HepG2 (cell line): Measurements from ENCODE around the gene NDRG2. TPM values are rescaled to one million over a fixed set of nuclear protein-coding genes. Genes with fewer than 3 reads are reported as not detected.

Experiments used
- ASH2L ChIP-seq: fragments of 300-600, 200-600 bp; sonication (generic); IDR thresholded peaks from 2 replicates; pipeline ENCODE4 v1.7.0; 2017; ENCODE audit warnings: low read depth, mild to moderate bottlenecking, moderate library complexity, mixed read lengths, low read length; ENCODE audit not compliant: insufficient read length
- FOXK1 ChIP-seq: sonication (generic); formaldehyde crosslinking; IDR thresholded peaks from 2 replicates; pipeline ENCODE4 v1.4.0; 2020; ENCODE audit warnings: low read depth, missing genetic modification reagents, borderline replicate concordance
- GATAD1 ChIP-seq: IDR thresholded peaks from 2 replicates; pipeline ENCODE4 v1.6.1; 2016; ENCODE audit warnings: missing genetic modification reagents, missing compliant biosample characterization
- GTF3A ChIP-seq: sonication (generic); formaldehyde crosslinking; conservative IDR thresholded peaks from 2 replicates; pipeline ENCODE4 v1.4.0; 2020; ENCODE audit warnings: mild to moderate bottlenecking, missing genetic modification reagents
- ISX ChIP-seq: sonication (generic); formaldehyde crosslinking; conservative IDR thresholded peaks from 2 replicates; pipeline ENCODE4 v1.5.0; 2020; ENCODE audit warnings: missing genetic modification reagents
- KLF16 ChIP-seq, 2 experiments: sonication (generic) in 1 of 2; formaldehyde crosslinking in 1 of 2; IDR thresholded peaks; 2 replicates each; pipeline versions ENCODE4 v1.6.1 to v1.8.0; 2016 to 2023; ENCODE audit warnings: missing genetic modification reagents in 2 of 2, missing compliant biosample characterization in 1 of 2
- KMT2A ChIP-seq: sonication (generic); formaldehyde crosslinking; IDR thresholded peaks from 2 replicates; pipeline ENCODE4 v1.4.0; 2020; ENCODE audit warnings: missing genetic modification reagents
- NFIC ChIP-seq: IDR thresholded peaks from 2 replicates; pipeline ENCODE4 v1.6.1; 2012; ENCODE audit warnings: mild to moderate bottlenecking, low read length, inconsistent platforms
- POLR2AphosphoS5 ChIP-seq: IDR thresholded peaks from 2 replicates; pipeline ENCODE4 v1.6.1; 2012; ENCODE audit warnings: low read depth, low read length
- RELA ChIP-seq: sonication (generic); formaldehyde crosslinking; IDR thresholded peaks from 2 replicates; pipeline ENCODE4 v1.4.0; 2020; ENCODE audit warnings: missing genetic modification reagents
- SMYD3 ChIP-seq: sonication (generic); formaldehyde crosslinking; IDR thresholded peaks from 2 replicates; pipeline ENCODE4 v1.8.1; 2023; ENCODE audit warnings: mild to moderate bottlenecking, missing genetic modification reagents
- SNRNP70 ChIP-seq: fragments of 200-400 bp; formaldehyde crosslinking; IDR thresholded peaks from 2 replicates; pipeline ENCODE4 v1.6.1; 2017; ENCODE audit warnings: mild to moderate bottlenecking, low read depth, low read length, moderate library complexity
- SRSF9 ChIP-seq: fragments of 200-400 bp; formaldehyde crosslinking; IDR thresholded peaks from 2 replicates; pipeline ENCODE4 v1.6.1; 2018; ENCODE audit warnings: borderline replicate concordance, mild to moderate bottlenecking, low read depth, low read length; ENCODE audit not compliant: insufficient read depth, poor library complexity, severe bottlenecking
- ZBTB7A ChIP-seq: sonication (generic); formaldehyde crosslinking; IDR thresholded peaks from 2 replicates; pipeline ENCODE4 v1.8.0; 2022; ENCODE audit warnings: mild to moderate bottlenecking, missing genetic modification reagents
- ZBTB8A ChIP-seq: sonication (generic); formaldehyde crosslinking; IDR thresholded peaks from 2 replicates; pipeline ENCODE4 v1.4.0; 2020; ENCODE audit warnings: mild to moderate bottlenecking, low read depth, missing genetic modification reagents, borderline replicate concordance
- ZFP41 ChIP-seq: sonication (generic); formaldehyde crosslinking; IDR thresholded peaks from 2 replicates; pipeline ENCODE4 v1.4.0; 2020; ENCODE audit warnings: mild to moderate bottlenecking, missing genetic modification reagents, borderline replicate concordance
- ZNF230 ChIP-seq: sonication (generic); formaldehyde crosslinking; IDR thresholded peaks from 2 replicates; pipeline ENCODE4 v1.4.0; 2020; ENCODE audit warnings: mild to moderate bottlenecking, missing genetic modification reagents
- ZNF234 ChIP-seq: sonication (generic); formaldehyde crosslinking; conservative IDR thresholded peaks from 2 replicates; pipeline ENCODE4 v1.5.1; 2020; ENCODE audit warnings: mild to moderate bottlenecking, missing genetic modification reagents
- ZNF326 ChIP-seq: sonication (generic); formaldehyde crosslinking; IDR thresholded peaks from 2 replicates; pipeline ENCODE4 v1.4.0; 2020; ENCODE audit warnings: missing genetic modification reagents, borderline replicate concordance
- ZNF34 ChIP-seq: sonication (generic); formaldehyde crosslinking; IDR thresholded peaks from 2 replicates; pipeline ENCODE4 v1.4.0; 2020; ENCODE audit warnings: mild to moderate bottlenecking, missing genetic modification reagents, borderline replicate concordance
- ZNF350 ChIP-seq: sonication (generic); formaldehyde crosslinking; IDR thresholded peaks from 2 replicates; pipeline ENCODE4 v1.4.0; 2020; ENCODE audit warnings: mild to moderate bottlenecking, low read depth, missing genetic modification reagents, borderline replicate concordance
- ZNF460 ChIP-seq: sonication (generic); formaldehyde crosslinking; IDR thresholded peaks from 2 replicates; pipeline ENCODE4 v1.5.1; 2020; ENCODE audit warnings: missing genetic modification reagents, mild to moderate bottlenecking, borderline replicate concordance
- ZNF674 ChIP-seq: sonication (generic); formaldehyde crosslinking; IDR thresholded peaks from 2 replicates; pipeline ENCODE4 v1.5.0; 2020; ENCODE audit warnings: low read depth, mild to moderate bottlenecking, missing genetic modification reagents
- ZNF780A ChIP-seq: sonication (generic); formaldehyde crosslinking; IDR thresholded peaks from 2 replicates; pipeline ENCODE4 v1.8.0; 2022; ENCODE audit warnings: mild to moderate bottlenecking, missing genetic modification reagents, moderate library complexity
- ZNF83 ChIP-seq: sonication (generic); formaldehyde crosslinking; IDR thresholded peaks from 2 replicates; pipeline ENCODE4 v1.4.0; 2020; ENCODE audit warnings: missing genetic modification reagents, mild to moderate bottlenecking, borderline replicate concordance
- ZSCAN29 ChIP-seq: sonication (generic); formaldehyde crosslinking; conservative IDR thresholded peaks from 2 replicates; pipeline ENCODE4 v1.4.0; 2020; ENCODE audit warnings: mild to moderate bottlenecking, missing genetic modification reagents
- polyA plus RNA-seq, 8 experiments: library from polyadenylated mRNA; depleted of rRNA in 3 of 8; stranded (reverse) in 7 of 8; unstranded in 1 of 8; fragments of >200 nt; fragmentation: Illumina TruSeq in 4 of 8; extraction: Trizol in 4 of 8; gene quantifications; 2 replicates each; pipeline versions ENCODE4 v1.2.1 to v1.2.3, GENCODE V29; 2011 to 2016; ENCODE audit warnings: low read depth in 4 of 8, missing spikeins in 1 of 8, mixed read lengths in 1 of 8; ENCODE audit not compliant: insufficient read depth in 1 of 8
- total RNA-seq, 5 experiments: library from RNA; depleted of rRNA; stranded (reverse); fragments of >200 nt; fragmentation: Illumina TruSeq; extraction: Trizol; gene quantifications; 2 replicates each; pipeline ENCODE4 v1.2.3, GENCODE V29; 2016; ENCODE audit warnings: low read depth in 1 of 5
- TF ChIP-seq, protein P1 (sequence below): sonication (generic); formaldehyde crosslinking; IDR thresholded peaks from 2 replicates; pipeline ENCODE4 v1.4.0; 2020; ENCODE audit warnings: missing genetic modification reagents, mild to moderate bottlenecking, borderline replicate concordance
- TF ChIP-seq, protein P2 (sequence below): IDR thresholded peaks from 2 replicates; pipeline ENCODE4 v1.6.1; 2016; ENCODE audit warnings: control low read depth

Gene NDRG2
- total and polyA plus RNA-seq, 2 of the 13 experiments (the other 11 are each of a cell fraction or from before 2014, with no cell fraction given), result 27.2 to 189 TPM

- TF ChIP-seq SRSF9 (no peak), ZNF230 (no peak), ZNF34 (no peak), ZNF780A (0 out of 2 replicates have a peak, but pooled peaks have one; percentile 66), KLF16 (CRISPR knock-in tag; IDR thresholded peaks at IDR 0.05) (peak in 1 of 2 experiments; percentile 73; a peak in 1 of 4 replicates), ZNF326 (no peak), RELA (CRISPR knock-in tag) (no peak), POLR2AphosphoS5 (peak; percentile 73), ISX (CRISPR knock-in tag) (peak; percentile 56; the same call in 1 of the 2 replicates), FOXK1 (CRISPR knock-in tag) (peak; percentile 49; the same call in 1 of the 2 replicates), ZNF234 (no peak; the same call in 1 of the 2 replicates), GATAD1 (CRISPR knock-in tag) (0 out of 2 replicates have a peak, but pooled peaks have one; percentile 35), ZNF83 (0 out of 2 replicates have a peak, but pooled peaks have one; percentile 22), SNRNP70 (no peak), ZSCAN29 (CRISPR knock-in tag) (no peak), SMYD3 (CRISPR knock-in tag) (no peak), ZNF674 (CRISPR knock-in tag) (no peak), NFIC (peak; percentile 60; the same call in 1 of the 2 replicates), KMT2A (CRISPR knock-in tag) (no peak; the same call in 1 of the 2 replicates), GTF3A (no peak), ZFP41 (no peak; the same call in 1 of the 2 replicates), ZBTB7A (CRISPR knock-in tag) (peak; percentile 75), ZNF350 (CRISPR knock-in tag) (0 out of 2 replicates have a peak, but pooled peaks have one; percentile 14), ZBTB8A (no peak), ASH2L (no peak), ZNF460 (CRISPR knock-in tag) (no peak)
- TF ChIP-seq, protein P1, sequence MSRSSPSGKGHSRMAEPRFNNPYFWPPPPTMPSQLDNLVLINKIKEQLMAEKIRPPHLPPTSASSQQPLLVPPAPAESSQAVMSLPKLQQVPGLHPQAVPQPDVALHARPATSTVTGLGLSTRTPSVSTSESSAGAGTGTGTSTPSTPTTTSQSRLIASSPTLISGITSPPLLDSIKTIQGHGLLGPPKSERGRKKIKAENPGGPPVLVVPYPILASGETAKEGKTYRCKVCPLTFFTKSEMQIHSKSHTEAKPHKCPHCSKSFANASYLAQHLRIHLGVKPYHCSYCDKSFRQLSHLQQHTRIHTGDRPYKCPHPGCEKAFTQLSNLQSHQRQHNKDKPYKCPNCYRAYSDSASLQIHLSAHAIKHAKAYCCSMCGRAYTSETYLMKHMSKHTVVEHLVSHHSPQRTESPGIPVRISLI (CRISPR knock-in tag), result 0 out of 2 replicates have a peak, but pooled peaks have one; percentile 25
- TF ChIP-seq, protein P2, sequence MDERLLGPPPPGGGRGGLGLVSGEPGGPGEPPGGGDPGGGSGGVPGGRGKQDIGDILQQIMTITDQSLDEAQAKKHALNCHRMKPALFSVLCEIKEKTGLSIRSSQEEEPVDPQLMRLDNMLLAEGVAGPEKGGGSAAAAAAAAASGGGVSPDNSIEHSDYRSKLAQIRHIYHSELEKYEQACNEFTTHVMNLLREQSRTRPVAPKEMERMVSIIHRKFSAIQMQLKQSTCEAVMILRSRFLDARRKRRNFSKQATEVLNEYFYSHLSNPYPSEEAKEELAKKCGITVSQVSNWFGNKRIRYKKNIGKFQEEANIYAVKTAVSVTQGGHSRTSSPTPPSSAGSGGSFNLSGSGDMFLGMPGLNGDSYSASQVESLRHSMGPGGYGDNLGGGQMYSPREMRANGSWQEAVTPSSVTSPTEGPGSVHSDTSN (CRISPR knock-in tag), result no peak
Measured at GRCh38 chr14:21024585-21025370, at the start of gene NDRG2 (continued).
